Measurements from ENCODE around the gene TEDC1.

TEDC1 gene

GRCh38 chr14:105497671-105498429 lies 6.8 kb downstream of the TEDC1 start:
- no peak for DNase-seq (ENCODE audit: low spot score)

GRCh38 chr14:105498430-105499255 lies 7.6 kb downstream of the TEDC1 start:
- no peak for DNase-seq (ENCODE audit: low spot score)

GRCh38 chr14:105499256-105500035 lies 8.4 kb downstream of the TEDC1 start:
- DNase-seq (ENCODE audit: low spot score), result no peak

GRCh38 chr14:105500036-105500725 lies 9.1 kb downstream of the TEDC1 start:
- no peak for DNase-seq (ENCODE audit: low spot score)

GRCh38 chr14:105500726-105501101 lies 9.7 kb downstream of the TEDC1 start:
- DNase-seq (ENCODE audit: low spot score), result no peak

GRCh38 chr14:105501504-105502291 lies 10.7 kb downstream of the TEDC1 start:
- DNase-seq (ENCODE audit: low spot score), result no peak

GRCh38 chr14:105502446-105503295 lies 11.6 kb downstream of the TEDC1 start:
- DNase-seq (ENCODE audit: low spot score), result no peak

- no peak for DNase-seq (ENCODE audit: low spot score)
Observed at GRCh38 chr14:105503296-105503640, 12.2 kb downstream of the TEDC1 start.

- DNase-seq (ENCODE audit: low spot score), result no peak
Observed at GRCh38 chr14:105503935-105504692, 13.1 kb downstream of the TEDC1 start.

GRCh38 chr14:105505101-105505500 lies 14.1 kb downstream of the TEDC1 start:
- no peak for DNase-seq (ENCODE audit: low spot score)

- DNase-seq (ENCODE audit: low spot score), result no peak
Observed at GRCh38 chr14:105507247-105507646, 16.2 kb downstream of the TEDC1 start.

GRCh38 chr14:105508069-105508468 lies 17.0 kb downstream of the TEDC1 start:
- DNase-seq (ENCODE audit: low spot score), result no peak

- DNase-seq (ENCODE audit: low spot score), result no peak
Observed at GRCh38 chr14:105508601-105509000, 17.6 kb downstream of the TEDC1 start.

GRCh38 chr14:105517096-105517495 lies 26.1 kb downstream of the TEDC1 start:
- DNase-seq (ENCODE audit: low spot score), result no peak

GRCh38 chr14:105519946-105520698 lies 29.1 kb downstream of the TEDC1 start:
- no peak for DNase-seq (ENCODE audit: low spot score)

- DNase-seq (ENCODE audit: low spot score), result no peak
Observed at GRCh38 chr14:105525326-105525725, 34.3 kb downstream of the TEDC1 start.

GRCh38 chr14:105525861-105526775 lies 35.1 kb downstream of the TEDC1 start, which contains the start of gene TMEM121:
Gene TMEM121, plus strand, starts transcription at chr14:105526583. Its CDS starts 2,252 bp downstream, at chr14:105528835.
- no peak for DNase-seq (ENCODE audit: low spot score)

Data from activated CD4-positive, alpha-beta T cell treated with anti-CD3 and anti-CD28 coated beads, Interleukin-2, Interleukin-4, amounts not matched to agents 100 ng/mL and 50 ng/mL, durations not matched to agents 16 hours and 8 hours (primary cell).